ENCODE measurements around the gene ENTPD1. TPM values are rescaled to one million over a fixed set of nuclear protein-coding genes. Genes with fewer than 3 reads are reported as not detected.

Gene ENTPD1
- total RNA-seq, 1 experiment from 2014 or later = not detected

GRCh38 chr10:95758351-95759025 lies 2.5 kb downstream of the ENTPD1 start:
- peak; percentile 12 for DNase-seq (ENCODE audit: unreplicated experiment)
- no peak overlapping the region for H3K4me3 Mint-ChIP-seq (ENCODE audit: unreplicated experiment)
- H3K9me3 Mint-ChIP-seq (ENCODE audit: unreplicated experiment) = no peaks in the 10 kb centered on the region
- no peaks in the 10 kb centered on the region for H3K27me3 Mint-ChIP-seq (ENCODE audit: insufficient read depth, unreplicated experiment)
- no peaks in the 10 kb centered on the region for H3K36me3 Mint-ChIP-seq (ENCODE audit: insufficient read depth, unreplicated experiment)
- H3K4me1 Mint-ChIP-seq (ENCODE audit: insufficient read depth, unreplicated experiment) = peaks cover 9% of the 10 kb centered on the region
- no TSS peak for BruUV-seq (replicated peaks)
- H3K27ac Mint-ChIP-seq (ENCODE audit: low read depth, unreplicated experiment) = no peak overlapping the region
- no peak for TF ChIP-seq CTCF (IDR thresholded peaks at IDR 0.05; ENCODE audit: unreplicated experiment)
- CTCF ChIA-PET = interaction anchor here (0.5 to 0.8 kb wide), 3 partner anchors 238 to 1029 kb away, joined by 3 to 5 read pairs (median 4); no protein-coding TSS in a partner anchor
- intact Hi-C loops (cut with micrococcal nuclease) = no loop called here
- POLR2A ChIA-PET = no interaction called here

GRCh38 chr10:95759233-95759826 lies 3.4 kb downstream of the ENTPD1 start:
- H3K36me3 Mint-ChIP-seq (ENCODE audit: insufficient read depth, unreplicated experiment) = no peaks in the 10 kb centered on the region
- DNase-seq (ENCODE audit: unreplicated experiment) = no peak
- H3K27me3 Mint-ChIP-seq (ENCODE audit: insufficient read depth, unreplicated experiment) = no peaks in the 10 kb centered on the region
- no peaks in the 10 kb centered on the region for H3K9me3 Mint-ChIP-seq (ENCODE audit: unreplicated experiment)
- peaks cover 9% of the 10 kb centered on the region for H3K4me1 Mint-ChIP-seq (ENCODE audit: insufficient read depth, unreplicated experiment)
- H3K27ac Mint-ChIP-seq (ENCODE audit: low read depth, unreplicated experiment) = no peak overlapping the region
- ChIA-PET POLR2A (interaction anchor here (0.6 kb wide), 2 partner anchors 507 to 636 kb away, joined by 3 read pairs; no protein-coding TSS in a partner anchor), CTCF (interaction anchor here (0.5 to 0.8 kb wide), 2 partner anchors 237 to 1030 kb away, joined by 3 to 4 read pairs; no protein-coding TSS in a partner anchor)
- intact Hi-C loops (cut with micrococcal nuclease) = no loop called here
- TF ChIP-seq CTCF (IDR thresholded peaks at IDR 0.05; ENCODE audit: unreplicated experiment) = no peak
- no TSS peak for BruUV-seq (replicated peaks)
- no peak overlapping the region for H3K4me3 Mint-ChIP-seq (ENCODE audit: unreplicated experiment)

GRCh38 chr10:95761939-95762492 lies 6.1 kb downstream of the ENTPD1 start:
- no peaks in the 10 kb centered on the region for H3K36me3 Mint-ChIP-seq (ENCODE audit: insufficient read depth, unreplicated experiment)
- CTCF ChIA-PET = no interaction called here
- intact Hi-C loops (cut with micrococcal nuclease) = no loop called here
- POLR2A ChIA-PET = no interaction called here
- no peak for TF ChIP-seq CTCF (IDR thresholded peaks at IDR 0.05; ENCODE audit: unreplicated experiment)
- no peaks in the 10 kb centered on the region for H3K27me3 Mint-ChIP-seq (ENCODE audit: insufficient read depth, unreplicated experiment)
- H3K27ac Mint-ChIP-seq (ENCODE audit: low read depth, unreplicated experiment) = no peak overlapping the region
- H3K4me3 Mint-ChIP-seq (ENCODE audit: unreplicated experiment) = no peak overlapping the region
- no peak for DNase-seq (ENCODE audit: unreplicated experiment)
- H3K9me3 Mint-ChIP-seq (ENCODE audit: unreplicated experiment) = no peaks in the 10 kb centered on the region
- no peaks in the 10 kb centered on the region for H3K4me1 Mint-ChIP-seq (ENCODE audit: insufficient read depth, unreplicated experiment)
- no TSS peak for BruUV-seq (replicated peaks)

GRCh38 chr10:95767884-95768556 lies 12.1 kb downstream of the ENTPD1 start:
- no peaks in the 10 kb centered on the region for H3K36me3 Mint-ChIP-seq (ENCODE audit: insufficient read depth, unreplicated experiment)
- intact Hi-C loops (cut with micrococcal nuclease) = no loop called here
- H3K27me3 Mint-ChIP-seq (ENCODE audit: insufficient read depth, unreplicated experiment) = peaks cover 11% of the 10 kb centered on the region
- ChIA-PET POLR2A (no interaction called here), CTCF (no interaction called here)
- H3K4me1 Mint-ChIP-seq (ENCODE audit: insufficient read depth, unreplicated experiment) = no peaks in the 10 kb centered on the region
- H3K9me3 Mint-ChIP-seq (ENCODE audit: unreplicated experiment) = no peaks in the 10 kb centered on the region
- no peak for DNase-seq (ENCODE audit: unreplicated experiment)
- BruUV-seq (replicated peaks) = no TSS peak
- H3K4me3 Mint-ChIP-seq (ENCODE audit: unreplicated experiment) = no peak overlapping the region
- H3K27ac Mint-ChIP-seq (ENCODE audit: low read depth, unreplicated experiment) = no peak overlapping the region
- TF ChIP-seq CTCF (IDR thresholded peaks at IDR 0.05; ENCODE audit: unreplicated experiment) = no peak
